Transverse colon (tissue), 4 donors: Measurements from ENCODE around the gene CCDC33. TPM values are rescaled to one million over a fixed set of nuclear protein-coding genes. Genes with fewer than 3 reads are reported as not detected.

Experiments
- DNase-seq: peaks from one replicate; pipeline ENCODE4 v3.0.0-alpha.2; 2019
- H3K27ac ChIP-seq, 4 donors: fragments of 200-600 bp; sonication (generic); 2 replicates each; pipeline ENCODE4 v1.5.1; 2016 to 2018; ENCODE audit warnings: inconsistent platforms in 4 of 4
- H3K27me3 ChIP-seq: fragments of 200-600 bp; sonication (generic); 2 replicates; pipeline ENCODE4 v1.5.1; 2017; ENCODE audit warnings: inconsistent platforms
- H3K36me3 ChIP-seq, 4 donors: fragments of 200-600 bp; sonication (generic); 2 replicates each; pipeline ENCODE4 v1.5.1; 2017 to 2019; ENCODE audit warnings: inconsistent platforms in 4 of 4
- H3K4me1 ChIP-seq, 4 donors: fragments of 200-600 bp; sonication (generic); 2 replicates each; pipeline ENCODE4 v1.5.1; 2017 to 2020; ENCODE audit warnings: inconsistent platforms in 4 of 4
- H3K4me3 ChIP-seq, 4 donors: fragments of 200-600 bp; sonication (generic); 1 replicate in 1 of 4; 2 replicates in 3 of 4; pipeline versions ENCODE4 v1.5.1 to v1.6.1; 2017 to 2019; ENCODE audit warnings: inconsistent platforms in 4 of 4
- H3K9me3 ChIP-seq, 2 donors: fragments of 200-600 bp; sonication (generic); 2 replicates each; pipeline ENCODE4 v1.5.1; 2017 to 2019; ENCODE audit warnings: inconsistent platforms in 2 of 2
- EP300 ChIP-seq: sonication (generic); formaldehyde crosslinking; IDR thresholded peaks from one replicate; pipeline ENCODE4 v1.6.1; 2017; ENCODE audit warnings: antibody characterized with exemption, low read depth
- POLR2A ChIP-seq: fragments of 450-650 bp; IDR thresholded peaks from one replicate; pipeline ENCODE4 v1.6.1; 2016; ENCODE audit warnings: antibody characterized with exemption, mild to moderate bottlenecking, moderate library complexity
- POLR2AphosphoS5 ChIP-seq, 3 donors: sonication (generic); formaldehyde crosslinking; IDR thresholded peaks; one replicate each; pipeline ENCODE4 v1.6.1; 2016; ENCODE audit warnings: antibody characterized with exemption in 3 of 3
- WGBS, 2 donors: methylation state at CpG; one replicate each; pipeline ENCODE4 v1.1.5; 2018; ENCODE audit warnings: low coverage in 1 of 2; 5-methylcytosine and 5-hydroxymethylcytosine counted together
- in situ Hi-C, 4 donors: fragments of 200-750 bp; cut with MboI; loops; one replicate each; pipeline versions ENCODE4 v1.15.0 to v1.15.1; 2017; ENCODE audit warnings: low sequenced_read_pairs in 3 of 4, low pct_ligation_motif_present in 1 of 4, low pct_unique_long_range_greater_than_20kb in 1 of 4
- intact Hi-C: fragments of 100-400 bp; cut with DNase I; formaldehyde crosslinking; loops from one replicate; pipeline ENCODE4 v1.15.1; 2023; ENCODE audit warnings: low total_unique reads
- total RNA-seq, 4 donors: library from RNA; depleted of rRNA; stranded (reverse); fragments of >200 nt; gene quantifications; one replicate each; pipeline ENCODE4 v1.1.0, GENCODE V29; 2016
- TF ChIP-seq, protein P1 (sequence below), 5 experiments: fragments of 200-600 bp in 3 of 5; fragments of 450-650 bp in 2 of 5; sonication (generic) in 3 of 5; IDR thresholded peaks; 1 replicate in 2 of 5; 2 replicates in 3 of 5; pipeline ENCODE4 v1.5.1; 2016 to 2017; ENCODE audit warnings: antibody characterized with exemption in 5 of 5, inconsistent platforms in 3 of 5, mild to moderate bottlenecking in 2 of 5, moderate library complexity in 1 of 5

The CCDC33 gene
- total RNA-seq, 4 donors from 2014 or later, result 0.16 TPM; not detected in 3

DNA sequence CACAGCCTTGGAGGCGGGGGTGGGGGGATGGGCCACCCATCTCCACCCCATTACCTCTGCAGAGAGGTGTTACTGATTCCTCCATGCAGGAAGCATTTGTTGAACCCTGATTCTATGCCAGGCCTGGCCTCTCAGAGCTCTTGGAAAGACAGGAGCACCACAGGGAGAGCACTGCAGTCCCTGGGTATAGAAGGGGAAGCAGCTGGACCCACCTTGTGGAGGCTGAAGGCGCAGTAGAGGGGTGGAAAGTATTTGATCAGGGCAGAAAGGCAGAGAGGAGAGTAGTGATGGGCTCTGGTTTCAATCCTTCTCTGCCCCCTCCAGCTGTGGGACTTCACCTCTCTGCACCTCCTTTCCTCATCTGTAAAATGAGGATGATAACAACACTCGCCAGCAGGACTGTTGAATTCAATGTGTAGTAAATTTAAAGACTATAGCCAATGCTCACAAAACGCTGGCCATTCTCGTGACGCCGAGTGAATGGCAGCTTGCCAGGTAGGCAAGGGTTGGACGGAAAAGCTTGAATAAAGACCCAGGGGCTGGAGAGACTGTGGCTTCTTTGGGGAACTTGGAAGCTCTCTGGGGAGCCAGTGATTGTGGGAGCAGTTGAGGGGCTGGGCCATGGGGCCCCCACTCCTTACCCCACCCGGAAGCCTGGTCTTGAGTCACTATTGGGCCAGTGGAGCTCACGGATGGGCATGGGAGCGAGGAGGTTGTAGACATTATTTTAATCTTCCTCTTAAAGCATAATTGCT is 8.0 kb upstream of the CCDC33 start:
- H3K27ac ChIP-seq, result peak overlapping the region in 1 of 4 donors; percentile 23
- H3K4me1 ChIP-seq, result peaks cover 6 to 14% (median 12%) of the 10 kb centered on the region in 4 donors
- no peaks in the 10 kb centered on the region for H3K9me3 ChIP-seq
- in situ Hi-C loops (no loop called here), intact Hi-C loops (no loop called here)
- H3K27me3 ChIP-seq, result peaks cover 1% of the 10 kb centered on the region
- no peaks in the 10 kb centered on the region for H3K36me3 ChIP-seq
- peak; percentile 71 for DNase-seq
- no peak overlapping the region for H3K4me3 ChIP-seq
- TF ChIP-seq POLR2AphosphoS5 (IDR thresholded peaks at IDR 0.05) (no peak), EP300 (no peak), POLR2A (no peak)
- TF ChIP-seq, protein P1, sequence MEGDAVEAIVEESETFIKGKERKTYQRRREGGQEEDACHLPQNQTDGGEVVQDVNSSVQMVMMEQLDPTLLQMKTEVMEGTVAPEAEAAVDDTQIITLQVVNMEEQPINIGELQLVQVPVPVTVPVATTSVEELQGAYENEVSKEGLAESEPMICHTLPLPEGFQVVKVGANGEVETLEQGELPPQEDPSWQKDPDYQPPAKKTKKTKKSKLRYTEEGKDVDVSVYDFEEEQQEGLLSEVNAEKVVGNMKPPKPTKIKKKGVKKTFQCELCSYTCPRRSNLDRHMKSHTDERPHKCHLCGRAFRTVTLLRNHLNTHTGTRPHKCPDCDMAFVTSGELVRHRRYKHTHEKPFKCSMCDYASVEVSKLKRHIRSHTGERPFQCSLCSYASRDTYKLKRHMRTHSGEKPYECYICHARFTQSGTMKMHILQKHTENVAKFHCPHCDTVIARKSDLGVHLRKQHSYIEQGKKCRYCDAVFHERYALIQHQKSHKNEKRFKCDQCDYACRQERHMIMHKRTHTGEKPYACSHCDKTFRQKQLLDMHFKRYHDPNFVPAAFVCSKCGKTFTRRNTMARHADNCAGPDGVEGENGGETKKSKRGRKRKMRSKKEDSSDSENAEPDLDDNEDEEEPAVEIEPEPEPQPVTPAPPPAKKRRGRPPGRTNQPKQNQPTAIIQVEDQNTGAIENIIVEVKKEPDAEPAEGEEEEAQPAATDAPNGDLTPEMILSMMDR (IDR thresholded peaks at IDR 0.05), result no peak
- 33% methylated on average over 6 to 11 of the region's 11 CpGs for WGBS, 2 donors

DNA sequence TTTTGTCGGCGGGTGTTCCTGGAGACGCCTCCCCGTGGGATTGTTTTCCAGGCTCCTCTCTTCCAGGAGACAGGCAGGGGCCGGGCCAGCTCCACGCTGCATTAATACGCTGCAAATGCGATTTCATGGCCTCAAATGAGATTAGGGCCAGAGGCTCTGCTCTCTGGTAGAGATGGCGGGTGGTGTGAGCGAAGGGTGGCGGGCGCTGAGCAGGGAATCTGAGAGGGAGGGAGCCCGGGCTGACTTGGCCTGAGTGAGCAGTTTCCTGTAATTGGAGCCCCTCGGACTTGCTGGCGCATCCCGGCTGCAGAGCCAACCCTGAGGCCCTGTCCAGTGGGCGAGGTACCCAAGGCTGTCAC is 7.4 kb upstream of the CCDC33 start:
- intact Hi-C loops, result no loop called here
- Histone ChIP-seq H3K27me3 (no peaks in the 10 kb centered on the region), H3K9me3 (no peaks in the 10 kb centered on the region), H3K4me1 (peaks cover 6 to 14% (median 10%) of the 10 kb centered on the region in 4 donors), H3K4me3 (no peak overlapping the region), H3K27ac (peak overlapping the region in 1 of 4 donors; percentile 23), H3K36me3 (no peaks in the 10 kb centered on the region)
- in situ Hi-C loops, result no loop called here
- DNase-seq, result no peak
- 32% methylated on average over 17 of the region's 17 CpGs; no CpG with 5 or more reads in 1 of the 2 donors for WGBS, 2 donors
- no peak for TF ChIP-seq POLR2AphosphoS5 (IDR thresholded peaks at IDR 0.05)
- TF ChIP-seq POLR2A, result no peak
- TF ChIP-seq EP300, result no peak
- TF ChIP-seq, protein P1 (IDR thresholded peaks at IDR 0.05), result no peak

DNA sequence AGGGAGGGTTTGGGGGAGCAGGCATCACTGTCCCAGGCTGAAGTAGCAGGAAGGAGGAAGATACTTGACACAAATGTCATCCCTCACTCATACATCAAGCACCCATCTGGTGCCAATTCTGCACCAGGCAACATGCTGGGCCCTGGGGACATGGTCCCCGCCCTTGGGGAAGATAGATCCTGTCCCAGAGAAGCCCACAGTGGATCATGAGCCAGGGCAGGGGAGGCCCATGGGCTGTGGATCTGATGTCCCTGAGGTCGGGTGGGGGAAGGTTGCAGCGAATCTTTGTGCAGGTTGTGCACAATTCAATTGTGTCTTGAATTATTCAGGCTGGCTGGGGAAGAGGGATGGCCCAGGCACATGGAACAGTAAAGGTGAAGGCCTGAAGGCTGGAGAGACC is 6.4 kb upstream of the CCDC33 start:
- intact Hi-C loops (loop anchor here (10.0 kb wide), 1 partner anchor 75 kb away; no protein-coding TSS in a partner anchor), in situ Hi-C loops (no loop called here)
- WGBS, 2 donors, result 74 to 80% methylated on average over 2 to 3 of the region's 3 CpGs
- Histone ChIP-seq H3K4me1 (peaks cover 6 to 14% (median 10%) of the 10 kb centered on the region in 4 donors), H3K9me3 (no peaks in the 10 kb centered on the region), H3K27ac (no peak overlapping the region), H3K27me3 (no peaks in the 10 kb centered on the region), H3K4me3 (no peak overlapping the region), H3K36me3 (no peaks in the 10 kb centered on the region)
- TF ChIP-seq, protein P1 (IDR thresholded peaks at IDR 0.05), result no peak
- no peak for TF ChIP-seq EP300
- TF ChIP-seq POLR2A, result no peak
- TF ChIP-seq POLR2AphosphoS5 (IDR thresholded peaks at IDR 0.05), result no peak
- no peak for DNase-seq

DNA sequence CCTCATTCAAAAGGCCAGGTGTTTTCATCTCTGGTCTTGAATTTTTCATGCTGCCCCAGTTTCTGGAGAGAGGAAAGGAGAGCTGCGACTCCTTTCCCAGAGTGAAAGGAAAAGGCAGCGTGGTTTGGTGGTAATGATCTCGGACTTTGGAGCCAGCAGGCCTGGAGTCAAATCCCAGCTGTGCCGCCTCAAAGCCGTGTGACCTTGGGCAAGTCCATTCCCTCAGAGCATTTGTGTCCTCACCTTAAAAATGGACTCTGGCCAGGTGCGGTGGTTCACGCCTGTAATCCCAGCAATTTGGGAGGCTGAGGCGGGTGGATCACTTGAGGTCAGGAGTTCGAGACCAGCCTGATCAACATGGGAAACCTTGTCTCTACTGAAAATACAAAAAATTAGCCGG is 4.7 kb upstream of the CCDC33 start:
- no peak overlapping the region for H3K27ac ChIP-seq
- H3K4me1 ChIP-seq, result peaks cover 9 to 18% (median 16%) of the 10 kb centered on the region in 4 donors
- no peak overlapping the region for H3K4me3 ChIP-seq
- in situ Hi-C loops (no loop called here), intact Hi-C loops (loop anchor here (10.0 kb wide), 1 partner anchor 77 kb away; no protein-coding TSS in a partner anchor)
- no peak for TF ChIP-seq POLR2AphosphoS5 (IDR thresholded peaks at IDR 0.05)
- TF ChIP-seq EP300, result no peak
- no peak for TF ChIP-seq POLR2A
- TF ChIP-seq, protein P1 (IDR thresholded peaks at IDR 0.05), result no peak
- H3K9me3 ChIP-seq, result no peaks in the 10 kb centered on the region
- peak; percentile 25 for DNase-seq
- no peaks in the 10 kb centered on the region for H3K27me3 ChIP-seq
- H3K36me3 ChIP-seq, result no peaks in the 10 kb centered on the region
- WGBS, 2 donors, result 79 to 100% methylated on average over 1 to 10 of the region's 10 CpGs
